Testis (tissue), 3 donors: Measurements from ENCODE around the gene OCIAD1. TPM values are rescaled to one million over a fixed set of nuclear protein-coding genes. Genes with fewer than 3 reads are reported as not detected.

Experiments used
- DNase-seq: peaks from one replicate; pipeline ENCODE4 v3.0.0-alpha.2; 2019
- H3K27ac ChIP-seq, 2 donors: fragments of 200-600 bp; sonication (generic); one replicate each; pipeline ENCODE4 v1.5.1; 2019
- H3K27me3 ChIP-seq: fragments of 200-600 bp; sonication (generic); one replicate; pipeline ENCODE4 v1.5.1; 2019
- H3K36me3 ChIP-seq: fragments of 200-600 bp; sonication (generic); one replicate; pipeline ENCODE4 v1.5.1; 2017; ENCODE audit warnings: low read depth; ENCODE audit errors: missing control alignments
- H3K4me1 ChIP-seq: fragments of 200-600 bp; sonication (generic); one replicate; pipeline ENCODE4 v1.5.1; 2019
- H3K4me3 ChIP-seq, 2 donors: fragments of 200-600 bp; sonication (generic); one replicate each; pipeline ENCODE4 v1.5.1; 2017 to 2019
- H3K9me3 ChIP-seq: fragments of 200-600 bp; sonication (generic); one replicate; pipeline ENCODE4 v1.5.1; 2017
- POLR2A ChIP-seq: fragments of 450-650 bp; IDR thresholded peaks from one replicate; pipeline ENCODE4 v1.6.1; 2017; ENCODE audit warnings: antibody characterized with exemption, mild to moderate bottlenecking, moderate library complexity
- WGBS, 2 donors: methylation state at CpG; one replicate each; pipeline ENCODE4 v1.1.5; 2018; 5-methylcytosine and 5-hydroxymethylcytosine counted together
- intact Hi-C: fragments of 100-400 bp; cut with DNase I; formaldehyde crosslinking; loops from one replicate; pipeline ENCODE4 v1.15.1; 2023; ENCODE audit warnings: low total_unique reads
- polyA plus RNA-seq: library from polyadenylated mRNA; stranded (reverse); fragments of 350-450 nt; fragmentation: Illumina TruSeq; extraction: RNeasy Lipid Tissue Mini Kit (QIAGEN cat#74804); gene quantifications from one replicate; pipeline ENCODE4 v1.2.3, GENCODE V29; 2014; ENCODE audit warnings: low read depth, low replicate concordance; ENCODE audit not compliant: insufficient read depth
- total RNA-seq, 2 donors: library from RNA; depleted of rRNA; stranded (reverse); fragments of >200 nt; gene quantifications; one replicate each; pipeline ENCODE4 v1.2.3, GENCODE V29; 2016
- TF ChIP-seq, protein P1 (sequence below), 3 experiments: fragments of 450-650 bp in 2 of 3; fragments of 200-600 bp in 1 of 3; sonication (generic) in 1 of 3; IDR thresholded peaks; one replicate each; pipeline ENCODE4 v1.5.1; 2016 to 2019; ENCODE audit warnings: antibody characterized with exemption in 3 of 3, mild to moderate bottlenecking in 2 of 3, moderate library complexity in 1 of 3

OCIAD1 gene
- total and polyA plus RNA-seq, 3 donors from 2014 or later = 112 to 141 (median 126) TPM

DNA sequence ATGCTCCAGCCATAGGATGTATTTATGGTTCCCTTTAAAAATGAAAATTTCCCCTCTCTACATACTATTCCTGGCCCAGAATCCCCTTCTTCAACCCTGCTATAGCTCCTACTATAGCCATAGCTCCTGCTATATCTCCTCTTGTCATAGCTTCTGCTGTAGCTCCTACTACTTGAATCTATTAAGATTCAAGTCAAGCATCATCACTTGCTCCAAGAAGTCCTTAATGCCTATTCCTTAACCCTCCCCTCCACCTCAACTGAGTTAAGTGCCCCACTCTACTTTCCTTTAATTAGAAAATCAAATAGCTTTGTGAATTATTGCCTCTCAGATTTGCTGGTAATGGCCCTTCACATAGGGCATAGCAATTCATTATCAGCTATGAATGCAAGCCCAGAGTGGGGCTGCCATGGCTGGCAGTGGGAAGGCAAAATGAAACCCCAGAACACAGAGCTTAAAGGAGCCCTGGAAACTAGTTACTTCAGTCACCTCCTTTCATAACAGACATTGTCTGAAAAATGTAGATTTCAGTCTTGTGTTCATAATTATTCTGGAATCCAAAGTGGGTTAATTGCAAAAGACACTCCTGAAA is 60.2 kb downstream of the OCIAD1 start:
- H3K27ac ChIP-seq = no peak overlapping the region
- intact Hi-C loops = no loop called here
- H3K36me3 ChIP-seq = no peaks in the 10 kb centered on the region

DNA sequence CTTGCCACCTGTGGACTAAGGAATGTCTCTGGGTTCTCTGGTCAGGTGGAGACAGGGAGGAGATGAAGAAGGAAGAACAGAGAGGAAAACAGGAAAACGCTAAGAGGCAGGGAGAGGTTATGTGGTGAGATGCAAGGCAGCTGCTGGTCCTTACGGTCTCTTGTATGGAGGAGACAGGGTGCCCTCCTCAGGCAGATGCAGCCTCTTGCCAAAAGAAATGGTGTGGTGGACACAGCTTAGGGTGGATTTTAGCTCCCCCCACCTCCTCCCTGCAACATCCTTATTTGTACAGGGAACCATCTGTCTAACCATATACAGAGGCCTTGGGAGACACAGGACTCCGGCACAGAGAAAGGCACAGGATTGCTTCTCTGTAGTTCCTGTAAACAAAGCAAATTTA is 66.0 kb downstream of the OCIAD1 start:
- DNase-seq = no peak
- H3K4me1 ChIP-seq = peaks cover 8% of the 10 kb centered on the region
- no peak overlapping the region for H3K4me3 ChIP-seq
- intact Hi-C loops = no loop called here
- no peaks in the 10 kb centered on the region for H3K36me3 ChIP-seq
- H3K27me3 ChIP-seq = no peaks in the 10 kb centered on the region
- no peaks in the 10 kb centered on the region for H3K9me3 ChIP-seq
- 88 to 93% methylated on average over 3 of the region's 3 CpGs for WGBS, 2 donors
- TF ChIP-seq POLR2A = no peak
- TF ChIP-seq, protein P1, sequence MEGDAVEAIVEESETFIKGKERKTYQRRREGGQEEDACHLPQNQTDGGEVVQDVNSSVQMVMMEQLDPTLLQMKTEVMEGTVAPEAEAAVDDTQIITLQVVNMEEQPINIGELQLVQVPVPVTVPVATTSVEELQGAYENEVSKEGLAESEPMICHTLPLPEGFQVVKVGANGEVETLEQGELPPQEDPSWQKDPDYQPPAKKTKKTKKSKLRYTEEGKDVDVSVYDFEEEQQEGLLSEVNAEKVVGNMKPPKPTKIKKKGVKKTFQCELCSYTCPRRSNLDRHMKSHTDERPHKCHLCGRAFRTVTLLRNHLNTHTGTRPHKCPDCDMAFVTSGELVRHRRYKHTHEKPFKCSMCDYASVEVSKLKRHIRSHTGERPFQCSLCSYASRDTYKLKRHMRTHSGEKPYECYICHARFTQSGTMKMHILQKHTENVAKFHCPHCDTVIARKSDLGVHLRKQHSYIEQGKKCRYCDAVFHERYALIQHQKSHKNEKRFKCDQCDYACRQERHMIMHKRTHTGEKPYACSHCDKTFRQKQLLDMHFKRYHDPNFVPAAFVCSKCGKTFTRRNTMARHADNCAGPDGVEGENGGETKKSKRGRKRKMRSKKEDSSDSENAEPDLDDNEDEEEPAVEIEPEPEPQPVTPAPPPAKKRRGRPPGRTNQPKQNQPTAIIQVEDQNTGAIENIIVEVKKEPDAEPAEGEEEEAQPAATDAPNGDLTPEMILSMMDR (IDR thresholded peaks at IDR 0.05) = no peak
- H3K27ac ChIP-seq = no peak overlapping the region

More for the DNA sequence above, 60.2 kb downstream of the OCIAD1 start:
- DNase-seq = no peak
- no peak for TF ChIP-seq POLR2A
- TF ChIP-seq, protein P1 (IDR thresholded peaks at IDR 0.05) = no peak
- Histone ChIP-seq H3K4me1 (no peaks in the 10 kb centered on the region), H3K27me3 (no peaks in the 10 kb centered on the region), H3K9me3 (no peaks in the 10 kb centered on the region), H3K4me3 (no peak overlapping the region)

DNA sequence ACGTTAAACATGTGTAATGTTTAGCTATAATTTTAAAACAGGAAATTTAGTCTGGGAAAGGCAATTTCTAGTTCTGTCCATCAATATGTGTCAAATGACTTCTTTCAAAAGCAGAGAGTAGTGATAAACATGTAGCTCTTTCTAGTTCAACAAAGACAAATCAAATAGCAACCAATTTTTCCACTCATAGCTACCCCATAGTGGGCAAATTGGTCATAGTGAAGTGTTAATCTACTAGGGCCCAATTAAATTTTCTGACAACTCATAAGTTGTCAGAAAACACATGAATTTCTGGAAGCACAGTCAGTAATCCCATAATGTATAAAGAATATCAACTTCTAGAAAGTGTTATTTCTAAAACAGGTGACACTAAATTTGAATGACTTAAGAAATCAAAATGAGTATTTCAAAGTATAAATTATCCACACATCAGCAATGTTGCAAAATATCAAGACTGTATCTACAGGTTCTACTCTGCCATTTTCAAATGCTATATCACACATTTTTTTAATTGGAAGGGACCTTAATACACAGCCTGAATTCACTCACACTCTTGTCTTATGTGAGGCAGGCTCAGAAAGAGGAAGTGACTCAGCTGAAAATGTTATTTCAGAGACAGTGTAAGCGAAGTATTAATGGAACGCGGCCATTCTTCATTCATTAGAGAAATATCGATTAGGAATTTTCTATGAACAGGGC is 68.0 kb downstream of the OCIAD1 start:
- intact Hi-C loops = no loop called here
- DNase-seq = no peak
- peaks cover 8% of the 10 kb centered on the region for H3K4me1 ChIP-seq
- H3K27ac ChIP-seq = no peak overlapping the region
- H3K9me3 ChIP-seq = no peaks in the 10 kb centered on the region
- 86% methylated on average over 5 of the region's 5 CpGs for WGBS, 2 donors
- H3K27me3 ChIP-seq = no peaks in the 10 kb centered on the region
- TF ChIP-seq, protein P1 (IDR thresholded peaks at IDR 0.05) = no peak
- TF ChIP-seq POLR2A = no peak
- H3K4me3 ChIP-seq = no peak overlapping the region
- H3K36me3 ChIP-seq = no peaks in the 10 kb centered on the region

DNA sequence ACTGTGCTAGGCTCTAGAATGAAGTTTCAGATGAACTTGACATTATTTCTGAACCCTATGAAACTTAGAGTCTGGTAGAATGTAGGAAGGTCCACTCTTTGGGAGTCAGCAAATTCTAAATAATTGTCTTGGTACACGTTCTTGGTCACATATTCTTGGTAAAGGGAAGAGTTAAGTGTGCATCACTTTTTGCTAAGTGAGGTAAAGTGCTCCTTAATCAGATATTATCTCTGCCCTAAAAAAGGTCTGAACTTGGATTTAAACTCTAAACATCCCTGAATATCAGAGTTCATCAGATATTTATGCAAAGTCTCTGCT is 68.5 kb downstream of the OCIAD1 start:
- TF ChIP-seq POLR2A = no peak
- TF ChIP-seq, protein P1 (IDR thresholded peaks at IDR 0.05) = no peak
- Histone ChIP-seq H3K9me3 (no peaks in the 10 kb centered on the region), H3K4me1 (peaks cover 8% of the 10 kb centered on the region), H3K27me3 (no peaks in the 10 kb centered on the region), H3K36me3 (no peaks in the 10 kb centered on the region), H3K27ac (peak overlapping the region in 1 of 2 donors; percentile 42), H3K4me3 (no peak overlapping the region)
- 69 to 78% methylated on average over 1 of the region's 1 CpG for WGBS, 2 donors
- intact Hi-C loops = no loop called here
- no peak for DNase-seq

DNA sequence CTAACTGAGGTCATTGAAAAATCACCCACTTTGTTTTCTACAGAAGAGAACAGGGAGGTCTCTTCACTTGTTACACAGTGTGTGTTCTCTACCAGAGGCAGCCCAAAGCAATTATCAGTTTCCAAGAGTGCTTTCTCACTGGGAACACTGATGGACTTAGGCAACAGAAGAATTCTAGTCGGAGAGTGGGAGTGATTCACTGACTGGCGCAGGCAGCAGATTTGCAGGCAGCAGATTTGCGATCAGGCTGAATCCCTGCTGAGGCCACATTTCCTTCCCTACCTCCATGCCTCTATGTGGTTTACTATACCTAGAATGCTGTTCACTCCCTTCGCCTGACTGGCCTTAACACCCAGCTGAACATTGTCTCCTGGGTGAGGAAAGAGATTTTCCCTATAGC is 69.1 kb downstream of the OCIAD1 start:
- H3K36me3 ChIP-seq = no peaks in the 10 kb centered on the region
- 59 to 67% methylated on average over 4 of the region's 4 CpGs for WGBS, 2 donors
- no peaks in the 10 kb centered on the region for H3K9me3 ChIP-seq
- H3K4me3 ChIP-seq = no peak overlapping the region
- H3K27ac ChIP-seq = peak overlapping the region in 1 of 2 donors; percentile 42
- TF ChIP-seq, protein P1 (IDR thresholded peaks at IDR 0.05) = no peak
- no peak for TF ChIP-seq POLR2A
- no peaks in the 10 kb centered on the region for H3K27me3 ChIP-seq
- peaks cover 8% of the 10 kb centered on the region for H3K4me1 ChIP-seq
- intact Hi-C loops = no loop called here
- DNase-seq = peak; percentile 61
